ENCODE results near the gene GRM5. TPM values are rescaled to one million over a fixed set of nuclear protein-coding genes. Genes with fewer than 3 reads are reported as not detected.
"Not testable (repeated sequence)": the region's sequence is repeated elsewhere in the genome, so short reads cannot be mapped to it uniquely, and the experiment has no call there.

The GRM5 gene
- total RNA-seq, 1 experiment from 2014 or later = not detected

DNA sequence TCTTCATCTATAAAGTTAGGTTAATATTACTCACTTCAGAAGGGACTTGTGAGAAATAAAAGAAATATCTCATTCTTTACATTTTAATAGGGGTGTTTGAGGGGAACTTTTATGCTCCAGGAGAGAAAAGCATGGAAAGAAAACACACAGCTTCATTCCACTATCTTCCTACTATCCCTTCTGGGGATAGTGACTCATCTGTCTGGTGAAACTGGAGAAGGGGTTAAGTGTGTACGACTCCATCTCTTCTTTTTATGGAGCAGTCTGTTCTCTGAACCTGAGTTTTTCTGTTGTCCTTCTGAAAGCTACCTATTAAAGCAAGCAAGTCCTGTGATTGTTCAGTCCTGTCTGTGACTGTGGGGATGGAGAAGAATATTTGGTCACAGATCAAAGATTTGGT is 227.6 kb downstream of the GRM5 start:
- not testable (repeated sequence) for DNase-seq (ENCODE audit: low read depth)

DNA sequence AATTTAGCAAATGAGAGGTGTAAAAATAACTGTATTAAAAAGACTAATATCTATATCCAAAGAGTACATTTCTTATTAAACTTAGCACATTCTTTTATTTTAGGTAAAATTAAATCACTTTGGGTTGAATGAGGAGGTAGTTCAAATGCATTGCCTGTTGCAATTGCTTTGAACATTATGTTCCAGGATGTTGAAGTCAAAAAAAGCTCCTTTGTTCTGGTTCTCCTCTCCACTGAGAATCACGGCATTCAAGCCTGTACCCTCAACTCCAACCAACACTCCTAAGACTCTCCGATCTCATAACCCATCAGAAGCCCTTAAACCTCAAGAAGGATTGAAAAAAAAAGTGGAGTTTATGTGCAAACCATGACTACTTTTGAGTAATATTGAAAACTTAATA is 230.1 kb downstream of the GRM5 start:
- DNase-seq (ENCODE audit: low read depth) = not testable (repeated sequence)

DNA sequence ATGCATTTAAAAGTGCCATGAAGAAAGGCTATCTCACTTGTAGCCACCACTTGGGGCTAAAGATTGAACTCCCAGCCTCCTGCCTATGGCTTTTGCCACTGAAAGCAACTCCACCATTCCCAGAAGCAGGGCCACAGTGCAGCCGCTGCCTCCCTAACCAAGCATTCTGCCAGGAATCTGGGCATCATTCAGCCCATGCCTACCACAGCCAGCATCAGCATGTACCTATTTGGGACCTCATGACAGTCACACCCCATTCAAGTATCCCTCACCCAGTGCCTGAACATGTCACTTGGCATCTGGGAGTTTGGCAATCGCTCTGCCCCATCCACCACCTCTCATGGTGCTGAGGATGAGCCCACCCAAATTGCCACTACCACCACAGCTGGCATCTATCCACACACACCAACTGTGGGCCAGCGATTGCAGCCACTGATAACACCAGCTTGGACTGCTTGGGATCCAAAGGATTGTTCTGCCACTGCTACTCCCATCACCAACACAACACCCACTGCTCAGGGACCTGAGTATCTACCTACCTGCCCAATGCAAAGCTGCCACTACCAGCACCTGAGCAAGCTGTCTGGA is 234.4 kb downstream of the GRM5 start:
- no peak for DNase-seq (ENCODE audit: low read depth)

DNA sequence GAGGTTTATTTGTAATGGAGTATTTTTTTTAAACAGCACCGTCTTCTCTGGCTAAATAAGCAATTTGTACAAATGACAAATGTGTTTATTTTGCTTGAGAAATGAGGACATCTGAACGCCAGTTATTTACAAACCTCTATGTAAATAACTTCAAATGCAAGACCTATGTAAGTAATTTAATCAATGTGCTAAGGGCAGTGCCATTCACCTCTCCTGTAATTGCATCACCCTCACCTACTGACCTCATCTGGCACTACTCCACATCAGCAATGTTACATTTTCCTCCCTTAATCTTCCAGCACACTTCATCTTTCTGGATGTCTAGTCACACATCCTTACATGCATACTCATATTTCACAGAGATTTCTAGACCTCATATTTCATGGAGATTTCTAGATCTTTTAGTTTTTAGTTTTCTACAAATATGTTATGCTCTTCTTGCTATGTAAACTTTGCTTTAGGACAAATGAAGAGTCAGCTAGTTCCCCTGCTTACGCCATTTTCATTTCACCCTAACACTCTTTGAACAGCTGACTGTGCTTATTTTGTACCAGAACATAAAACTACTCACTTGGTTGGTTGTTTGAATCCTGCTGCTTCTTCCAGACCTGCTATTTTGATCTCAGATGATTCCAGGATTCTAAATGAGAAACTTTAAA is 238.6 kb downstream of the GRM5 start:
- no peak for DNase-seq (ENCODE audit: low read depth)

GRCh38 chr11:88819616-88820015 is 246.2 kb downstream of the GRM5 start:
- DNase-seq (ENCODE audit: low read depth) = no peak

- DNase-seq (ENCODE audit: low read depth) = no peak
These were observed 246.8 kb downstream of the GRM5 start for GRCh38 chr11:88818978-88819377.

DNA sequence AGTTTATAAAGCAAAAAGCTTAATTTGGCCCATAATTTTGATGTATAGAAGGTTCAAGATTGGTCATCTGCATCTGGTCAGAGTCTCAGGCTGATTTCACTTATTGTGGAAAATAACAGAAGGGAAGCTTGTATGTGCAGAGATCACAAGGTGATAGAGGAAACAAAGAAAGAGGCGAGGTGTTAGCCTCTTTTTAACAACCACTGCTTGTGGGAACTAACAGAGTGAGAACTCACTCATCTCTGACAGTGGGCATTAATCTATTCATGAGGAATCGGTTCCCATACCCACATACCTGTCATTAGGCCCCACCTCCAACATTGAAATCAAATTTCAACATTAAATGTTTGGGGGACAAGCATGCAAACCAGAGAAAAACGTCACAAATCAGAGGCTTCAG is 250.3 kb downstream of the GRM5 start:
- DNase-seq (ENCODE audit: low read depth) = no peak

DNA sequence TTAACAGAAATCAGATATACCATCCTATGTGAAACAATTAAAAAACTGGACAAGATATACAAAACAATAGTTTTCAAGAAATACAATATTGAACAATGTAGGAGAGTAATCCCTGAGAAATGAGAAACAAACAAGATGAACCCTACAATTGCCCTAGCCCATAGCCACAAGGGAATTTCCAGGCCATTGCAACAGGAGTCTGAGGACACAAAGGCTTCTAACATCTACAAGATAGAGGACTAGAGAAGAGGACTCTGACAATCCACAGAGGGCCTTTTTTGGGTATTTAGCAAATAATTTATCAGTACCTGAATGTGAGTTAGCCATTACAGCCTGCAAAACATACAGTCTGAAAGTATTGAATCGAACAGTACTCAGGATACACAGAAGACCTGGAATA is 251.7 kb downstream of the GRM5 start:
- DNase-seq (ENCODE audit: low read depth) = no peak

DNA sequence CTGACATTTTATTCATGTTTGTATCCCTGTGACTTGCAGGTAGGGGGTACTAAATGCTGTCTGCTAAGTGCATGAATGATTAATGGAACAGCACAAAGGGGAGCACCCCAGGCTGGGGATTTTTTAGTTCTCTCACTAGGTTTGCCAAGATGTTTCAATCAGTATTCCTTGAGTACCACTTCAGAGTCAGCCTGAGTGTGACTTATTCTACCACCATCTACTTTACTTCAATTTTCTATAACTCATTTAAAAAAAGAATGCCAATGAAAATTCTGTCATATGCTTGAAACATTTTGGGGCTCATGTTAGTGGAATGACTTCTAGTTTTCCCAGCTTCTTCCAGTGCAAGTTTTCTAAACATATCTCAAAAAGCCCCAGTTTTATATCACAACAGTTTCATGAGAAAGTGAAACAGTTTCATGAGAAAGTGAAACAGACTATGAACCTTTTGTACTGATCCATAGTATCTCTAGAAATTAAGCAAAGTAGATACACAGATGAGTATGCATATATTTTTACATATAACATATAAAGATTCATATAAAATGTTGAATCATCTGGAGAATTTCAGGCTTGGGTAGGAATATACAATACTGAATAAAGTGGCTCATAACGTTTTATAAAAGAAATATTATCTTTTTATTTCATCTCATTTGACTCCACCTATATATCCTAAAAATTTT is 252.4 kb downstream of the GRM5 start:
- no peak for DNase-seq (ENCODE audit: low read depth)

- no peak for DNase-seq (ENCODE audit: low read depth)
These were observed 255.2 kb downstream of the GRM5 start for GRCh38 chr11:88810420-88811097.

GRCh38 chr11:88809126-88809525 is 256.7 kb downstream of the GRM5 start:
- DNase-seq (ENCODE audit: low read depth) = no peak

DNA sequence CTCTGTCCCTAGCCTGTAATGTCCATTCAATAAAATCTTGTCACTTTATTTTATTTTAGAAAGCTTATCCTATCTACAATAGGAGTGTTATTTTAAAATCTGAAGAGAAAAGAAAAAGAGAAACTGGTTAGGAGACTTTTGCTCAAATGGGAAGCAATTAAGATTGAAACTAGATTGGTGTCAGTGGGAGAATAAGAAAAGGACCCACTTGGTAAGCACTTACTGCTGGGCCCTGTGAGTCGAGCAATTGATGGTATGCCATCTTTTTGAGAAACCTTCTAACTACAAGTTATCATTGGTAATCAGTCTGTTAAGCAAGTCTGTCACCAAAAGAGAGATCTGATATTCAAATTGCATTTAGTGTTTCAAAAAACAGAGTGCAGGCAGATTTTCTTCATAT is 258.4 kb downstream of the GRM5 start:
- no peak for DNase-seq (ENCODE audit: low read depth)

GRCh38 chr11:88806410-88806809 is 259.4 kb downstream of the GRM5 start:
- no peak for DNase-seq (ENCODE audit: low read depth)

- no peak for DNase-seq (ENCODE audit: low read depth)
These were observed 264.2 kb downstream of the GRM5 start for GRCh38 chr11:88801484-88802123.

- no peak for DNase-seq (ENCODE audit: low read depth)
These were observed 265.8 kb downstream of the GRM5 start for GRCh38 chr11:88799771-88800500.

DNA sequence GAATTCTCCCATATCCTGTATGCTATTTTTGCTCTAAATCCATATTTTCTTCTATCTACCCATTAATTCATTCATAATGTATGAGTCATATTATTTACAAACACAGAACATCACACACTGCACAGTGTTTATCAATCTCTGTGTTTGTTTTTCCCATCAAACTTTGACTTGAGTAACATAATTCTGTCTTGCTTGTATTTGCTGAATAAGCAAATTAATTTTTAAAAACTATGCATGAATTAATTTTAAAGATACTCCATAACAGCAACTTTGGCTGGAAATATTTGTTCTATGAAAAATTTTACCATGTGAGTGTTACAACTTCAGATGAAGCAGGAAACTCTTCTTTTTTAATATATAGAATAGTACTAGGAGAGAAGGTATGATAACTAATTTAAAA is 275.6 kb downstream of the GRM5 start:
- DNase-seq (ENCODE audit: low read depth) = no peak

- no peak for DNase-seq (ENCODE audit: low read depth)
These were observed 286.2 kb downstream of the GRM5 start for GRCh38 chr11:88779577-88779976.

GRCh38 chr11:88770475-88771079 is 295.2 kb downstream of the GRM5 start:
- no peak for DNase-seq (ENCODE audit: low read depth)

- no peak for DNase-seq (ENCODE audit: low read depth)
These were observed 321.6 kb downstream of the GRM5 start for GRCh38 chr11:88744140-88744539.

GRCh38 chr11:88739524-88739923 is 326.3 kb downstream of the GRM5 start:
- no peak for DNase-seq (ENCODE audit: low read depth)

GRCh38 chr11:88709567-88709966 is 356.2 kb downstream of the GRM5 start:
- DNase-seq (ENCODE audit: low read depth) = peak; percentile 34

Data from RPMI7951 (cell line).